ENCODE data around the gene CFAP157.

DNA sequence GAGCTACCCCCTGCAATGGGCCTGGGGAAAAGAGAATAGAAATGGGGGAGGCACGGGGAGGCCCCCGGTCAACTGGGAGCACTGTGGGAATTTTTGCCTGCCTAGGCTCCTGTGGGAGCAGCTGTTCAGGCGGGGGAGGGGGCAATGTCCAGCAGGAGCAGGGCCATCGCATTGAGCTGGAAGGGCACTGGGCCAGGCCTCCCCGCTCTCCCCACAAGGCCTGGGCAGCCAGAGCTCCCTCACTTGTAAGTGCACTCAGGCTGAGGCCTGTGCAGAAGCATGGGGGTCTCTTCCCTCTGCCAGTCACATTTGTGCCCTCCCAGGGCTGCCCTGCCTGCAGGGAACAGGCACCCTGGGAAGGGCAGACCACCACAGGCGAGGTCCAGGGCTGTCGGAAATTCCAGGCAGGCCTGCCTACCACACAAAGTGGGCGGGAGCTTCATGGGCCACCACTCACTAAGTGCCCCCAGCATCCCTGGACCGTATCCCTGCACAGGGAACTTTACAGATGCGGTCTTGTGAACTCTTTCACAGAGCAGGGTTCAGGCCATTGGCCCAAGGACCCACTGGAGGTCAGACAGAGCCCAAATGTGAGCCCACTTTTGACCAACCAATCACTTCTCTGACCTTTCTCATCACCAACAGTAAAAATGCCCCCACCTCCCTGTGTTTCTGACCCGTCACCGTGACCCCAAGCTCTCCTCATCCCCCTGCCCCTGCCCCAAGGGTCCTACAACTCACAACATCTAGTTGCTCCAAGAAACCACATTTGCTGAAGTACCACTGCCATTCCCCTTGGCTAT, 1.0 kb upstream of the CFAP157 start:
- TF ChIP-seq, protein P1, sequence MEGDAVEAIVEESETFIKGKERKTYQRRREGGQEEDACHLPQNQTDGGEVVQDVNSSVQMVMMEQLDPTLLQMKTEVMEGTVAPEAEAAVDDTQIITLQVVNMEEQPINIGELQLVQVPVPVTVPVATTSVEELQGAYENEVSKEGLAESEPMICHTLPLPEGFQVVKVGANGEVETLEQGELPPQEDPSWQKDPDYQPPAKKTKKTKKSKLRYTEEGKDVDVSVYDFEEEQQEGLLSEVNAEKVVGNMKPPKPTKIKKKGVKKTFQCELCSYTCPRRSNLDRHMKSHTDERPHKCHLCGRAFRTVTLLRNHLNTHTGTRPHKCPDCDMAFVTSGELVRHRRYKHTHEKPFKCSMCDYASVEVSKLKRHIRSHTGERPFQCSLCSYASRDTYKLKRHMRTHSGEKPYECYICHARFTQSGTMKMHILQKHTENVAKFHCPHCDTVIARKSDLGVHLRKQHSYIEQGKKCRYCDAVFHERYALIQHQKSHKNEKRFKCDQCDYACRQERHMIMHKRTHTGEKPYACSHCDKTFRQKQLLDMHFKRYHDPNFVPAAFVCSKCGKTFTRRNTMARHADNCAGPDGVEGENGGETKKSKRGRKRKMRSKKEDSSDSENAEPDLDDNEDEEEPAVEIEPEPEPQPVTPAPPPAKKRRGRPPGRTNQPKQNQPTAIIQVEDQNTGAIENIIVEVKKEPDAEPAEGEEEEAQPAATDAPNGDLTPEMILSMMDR (IDR thresholded peaks at IDR 0.05; ENCODE audit: low read length) = no peak
- TF ChIP-seq EZH2 (optimal IDR thresholded peaks at IDR 0.05; ENCODE audit: low read depth, low read length) = no peak

All from MM.1S (cell line).